Uterus (tissue), 4 donors: ENCODE data around the gene CAMP. TPM values are rescaled to one million over a fixed set of nuclear protein-coding genes. Genes with fewer than 3 reads are reported as not detected.
"Not testable (repeated sequence)": the region's sequence is repeated elsewhere in the genome, so short reads cannot be mapped to it uniquely, and the experiment has no call there.

Experiments
- DNase-seq, 2 donors: peaks; one replicate each; pipeline ENCODE4 v3.0.0-alpha.2; 2019 to 2020
- H3K27ac ChIP-seq, 2 donors: fragments of 200-600 bp; sonication (generic); 1 replicate in 1 of 2; 2 replicates in 1 of 2; pipeline ENCODE4 v1.5.1; 2016 to 2018
- H3K27me3 ChIP-seq, 2 donors: fragments of 200-600 bp; sonication (generic); one replicate each; pipeline ENCODE4 v1.5.1; 2018 to 2019; ENCODE audit warnings: control low read depth in 1 of 2
- H3K36me3 ChIP-seq, 2 donors: fragments of 200-600 bp; sonication (generic); one replicate each; pipeline ENCODE4 v1.5.1; 2019; ENCODE audit warnings: control low read depth in 1 of 2
- H3K4me1 ChIP-seq, 2 donors: fragments of 200-600 bp; sonication (generic); one replicate each; pipeline ENCODE4 v1.5.1; 2018 to 2019; ENCODE audit warnings: control low read depth in 1 of 2
- H3K4me3 ChIP-seq, 2 donors: fragments of 200-600 bp; sonication (generic); 1 replicate in 1 of 2; 2 replicates in 1 of 2; pipeline ENCODE4 v1.5.1; 2018 to 2019; ENCODE audit warnings: mild to moderate bottlenecking in 1 of 2
- H3K9me3 ChIP-seq, 2 donors: fragments of 200-600 bp; sonication (generic); one replicate each; pipeline ENCODE4 v1.5.1; 2019; ENCODE audit warnings: control low read depth in 1 of 2
- POLR2A ChIP-seq, 2 donors: fragments of 450-650 bp; IDR thresholded peaks; one replicate each; pipeline ENCODE4 v1.6.1; 2016; ENCODE audit warnings: antibody characterized with exemption in 2 of 2, mild to moderate bottlenecking in 1 of 2, moderate library complexity in 1 of 2
- intact Hi-C: fragments of 100-400 bp; cut with DNase I; formaldehyde crosslinking; loops from one replicate; pipeline ENCODE4 v1.15.1; 2023; ENCODE audit warnings: low total_unique reads
- total RNA-seq, 4 donors: library from RNA; depleted of rRNA in 3 of 4; stranded (reverse); fragments of >200 nt in 3 of 4; gene quantifications; one replicate each; pipeline versions ENCODE4 v1.1.0 to v1.2.4, GENCODE V29; 2014 to 2023
- TF ChIP-seq, protein P1 (sequence below), 4 experiments: fragments of 200-600 bp in 2 of 4; fragments of 450-650 bp in 2 of 4; sonication (generic) in 2 of 4; IDR thresholded peaks; one replicate each; pipeline ENCODE4 v1.5.1; 2016 to 2019; ENCODE audit warnings: antibody characterized with exemption in 4 of 4, mild to moderate bottlenecking in 2 of 4, moderate library complexity in 1 of 4
- donor health status: DM: yes; HTN: yes; CAD: no.

Gene CAMP
- total RNA-seq, 4 donors from 2014 or later = 3.1 TPM; not detected in 3

DNA sequence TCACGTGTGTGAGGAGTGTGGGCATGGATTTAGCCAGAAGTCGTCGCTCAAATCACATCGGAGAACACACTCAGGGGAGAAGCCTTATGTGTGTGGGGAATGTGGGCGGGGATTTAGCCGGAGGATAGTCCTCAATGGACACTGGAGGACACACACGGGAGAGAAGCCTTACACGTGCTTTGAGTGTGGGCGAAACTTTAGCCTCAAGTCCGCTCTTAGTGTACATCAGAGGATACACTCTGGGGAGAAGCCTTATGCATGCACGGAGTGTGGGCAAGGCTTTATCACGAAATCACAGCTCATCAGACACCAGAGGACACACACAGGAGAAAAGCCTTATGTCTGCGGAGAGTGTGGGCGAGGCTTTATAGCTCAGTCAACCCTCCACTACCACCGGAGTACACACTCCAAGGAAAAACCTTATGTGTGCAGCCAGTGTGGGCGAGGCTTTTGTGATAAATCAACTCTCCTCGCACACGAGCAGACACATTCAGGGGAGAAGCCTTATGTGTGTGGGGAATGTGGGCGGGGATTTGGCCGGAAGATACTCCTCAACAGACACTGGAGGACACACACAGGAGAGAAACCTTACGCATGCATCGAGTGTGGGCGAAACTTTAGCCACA lies 45.8 kb downstream of the CAMP start:
- peak in 1 of 2 donors; percentile 47 for DNase-seq
- no peaks in the 10 kb centered on the region for H3K36me3 ChIP-seq

DNA sequence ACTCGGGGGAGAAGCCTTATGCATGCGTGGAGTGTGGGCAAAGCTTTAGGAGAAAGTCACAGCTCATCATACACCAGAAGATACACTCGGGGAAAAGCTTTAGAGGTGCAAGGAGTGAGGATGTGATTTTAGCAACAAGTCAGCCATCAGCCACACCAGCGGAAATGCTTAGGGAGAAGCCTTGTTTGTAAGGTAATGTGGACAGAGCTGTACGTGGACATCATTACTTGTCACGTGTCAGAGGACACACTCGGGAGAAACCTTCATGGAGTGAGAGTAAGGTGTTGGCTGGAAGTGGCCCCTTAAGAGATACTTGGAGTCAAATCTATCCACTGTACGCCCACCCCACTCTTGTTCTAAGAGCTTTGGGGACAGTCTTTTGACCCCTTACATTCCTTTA lies 46.3 kb downstream of the CAMP start:
- Histone ChIP-seq H3K4me1 (no peaks in the 10 kb centered on the region), H3K4me3 (no peak overlapping the region), H3K27ac (no peak overlapping the region), H3K27me3 (no peaks in the 10 kb centered on the region), H3K9me3 (no peaks in the 10 kb centered on the region), H3K36me3 (no peaks in the 10 kb centered on the region)
- TF ChIP-seq, protein P1, sequence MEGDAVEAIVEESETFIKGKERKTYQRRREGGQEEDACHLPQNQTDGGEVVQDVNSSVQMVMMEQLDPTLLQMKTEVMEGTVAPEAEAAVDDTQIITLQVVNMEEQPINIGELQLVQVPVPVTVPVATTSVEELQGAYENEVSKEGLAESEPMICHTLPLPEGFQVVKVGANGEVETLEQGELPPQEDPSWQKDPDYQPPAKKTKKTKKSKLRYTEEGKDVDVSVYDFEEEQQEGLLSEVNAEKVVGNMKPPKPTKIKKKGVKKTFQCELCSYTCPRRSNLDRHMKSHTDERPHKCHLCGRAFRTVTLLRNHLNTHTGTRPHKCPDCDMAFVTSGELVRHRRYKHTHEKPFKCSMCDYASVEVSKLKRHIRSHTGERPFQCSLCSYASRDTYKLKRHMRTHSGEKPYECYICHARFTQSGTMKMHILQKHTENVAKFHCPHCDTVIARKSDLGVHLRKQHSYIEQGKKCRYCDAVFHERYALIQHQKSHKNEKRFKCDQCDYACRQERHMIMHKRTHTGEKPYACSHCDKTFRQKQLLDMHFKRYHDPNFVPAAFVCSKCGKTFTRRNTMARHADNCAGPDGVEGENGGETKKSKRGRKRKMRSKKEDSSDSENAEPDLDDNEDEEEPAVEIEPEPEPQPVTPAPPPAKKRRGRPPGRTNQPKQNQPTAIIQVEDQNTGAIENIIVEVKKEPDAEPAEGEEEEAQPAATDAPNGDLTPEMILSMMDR (IDR thresholded peaks at IDR 0.05) = no peak
- TF ChIP-seq POLR2A (IDR thresholded peaks at IDR 0.05) = no peak
- intact Hi-C loops = no loop called here
- DNase-seq = no peak

More for the DNA sequence above, 45.8 kb downstream of the CAMP start:
- intact Hi-C loops = no loop called here
- H3K4me1 ChIP-seq = no peaks in the 10 kb centered on the region
- no peaks in the 10 kb centered on the region for H3K27me3 ChIP-seq
- TF ChIP-seq, protein P1 (IDR thresholded peaks at IDR 0.05) = no peak
- TF ChIP-seq POLR2A (IDR thresholded peaks at IDR 0.05) = no peak
- no peak overlapping the region for H3K4me3 ChIP-seq
- no peaks in the 10 kb centered on the region for H3K9me3 ChIP-seq
- H3K27ac ChIP-seq = peak overlapping the region in 1 of 2 donors; percentile 26

DNA sequence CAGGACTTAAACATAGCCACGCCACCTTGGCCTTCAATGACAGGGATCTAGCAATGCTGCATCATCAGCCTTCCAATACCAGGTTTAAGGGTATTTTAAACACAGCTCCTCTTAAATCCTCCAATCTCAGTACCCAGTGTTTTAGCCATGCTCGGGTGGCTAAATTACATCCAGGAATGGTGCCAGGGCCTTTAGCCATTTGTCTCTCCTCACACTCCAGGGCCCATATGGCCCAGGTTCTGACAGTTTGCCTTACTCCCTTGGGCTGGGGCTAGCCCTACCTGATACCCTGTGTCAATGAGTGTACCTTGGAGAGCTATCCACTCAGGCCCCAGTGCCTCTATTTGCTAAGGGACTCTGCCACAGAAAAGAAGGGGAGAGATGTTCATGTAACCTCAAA lies 47.0 kb downstream of the CAMP start:
- Histone ChIP-seq H3K4me3 (no peak overlapping the region), H3K36me3 (no peaks in the 10 kb centered on the region), H3K4me1 (no peaks in the 10 kb centered on the region), H3K9me3 (no peaks in the 10 kb centered on the region), H3K27me3 (no peaks in the 10 kb centered on the region), H3K27ac (no peak overlapping the region)
- intact Hi-C loops = no loop called here
- no peak for DNase-seq
- TF ChIP-seq, protein P1 (IDR thresholded peaks at IDR 0.05) = no peak
- TF ChIP-seq POLR2A (IDR thresholded peaks at IDR 0.05) = no peak

DNA sequence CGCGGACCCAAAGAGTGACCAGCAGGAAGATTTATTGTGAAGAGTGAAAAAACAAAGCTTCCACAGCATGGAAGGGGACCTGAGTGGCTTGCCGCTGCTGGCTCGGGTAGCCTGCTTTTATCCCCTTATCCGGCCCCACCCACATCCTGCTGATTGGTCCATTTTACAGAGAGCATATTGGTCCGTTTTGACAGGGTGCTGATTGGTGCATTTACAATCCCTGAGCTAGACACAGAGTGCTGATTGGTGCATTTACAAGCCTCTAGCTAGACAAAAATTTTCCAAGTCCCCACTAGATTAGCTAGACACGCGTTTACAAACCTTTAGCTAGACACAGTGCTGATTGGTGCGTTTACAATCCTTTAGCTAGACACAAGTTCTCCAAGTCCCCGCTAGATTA lies 47.9 kb downstream of the CAMP start:
- H3K4me1 ChIP-seq, H3K27ac ChIP-seq, DNase-seq, H3K4me3 ChIP-seq, H3K36me3 ChIP-seq, H3K27me3 ChIP-seq, H3K9me3 ChIP-seq, intact Hi-C loops: not testable (repeated sequence)

DNA sequence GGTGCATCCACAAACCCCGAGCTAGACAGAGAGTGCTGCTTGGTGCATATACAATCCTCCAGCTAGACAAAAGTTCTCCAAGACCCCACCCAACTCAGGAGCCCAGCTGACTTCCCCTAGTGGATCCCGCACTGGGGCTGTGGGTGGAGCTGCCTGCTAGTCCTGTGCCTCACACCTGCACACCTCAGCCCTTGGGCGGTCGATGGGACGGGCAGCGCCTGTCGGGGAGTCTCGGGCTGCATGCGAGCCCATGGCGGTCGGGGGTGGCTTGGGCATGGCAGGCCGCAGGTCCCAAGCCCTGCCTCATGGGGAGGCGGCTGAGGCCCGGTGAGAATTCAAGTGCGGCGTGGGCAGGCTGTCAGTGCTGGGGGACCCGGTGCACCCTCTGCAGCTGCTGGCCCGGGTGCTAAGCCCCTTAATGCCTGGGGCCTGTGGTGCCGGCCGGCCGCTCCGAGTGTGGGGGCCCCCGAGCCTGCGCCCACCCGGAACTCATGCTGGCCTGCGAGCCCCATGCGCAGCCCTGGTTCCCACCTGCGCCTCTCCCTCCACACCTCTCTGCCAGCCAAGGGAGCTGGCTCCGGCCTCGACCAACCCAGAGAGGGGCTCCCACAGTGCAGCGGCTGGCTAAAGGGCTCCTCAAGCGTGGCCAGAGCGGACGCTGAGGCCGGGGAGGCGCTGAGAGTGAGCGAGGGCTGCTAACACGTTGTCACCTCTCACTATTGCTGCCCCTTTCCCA lies 48.6 kb downstream of the CAMP start:
- Histone ChIP-seq H3K9me3 (no peaks in the 10 kb centered on the region), H3K36me3 (no peaks in the 10 kb centered on the region), H3K4me1 (no peaks in the 10 kb centered on the region), H3K4me3 (no peak overlapping the region), H3K27ac (no peak overlapping the region), H3K27me3 (no peaks in the 10 kb centered on the region)
- DNase-seq = no peak
- intact Hi-C loops = no loop called here
- TF ChIP-seq, protein P1 (IDR thresholded peaks at IDR 0.05) = no peak
- no peak for TF ChIP-seq POLR2A (IDR thresholded peaks at IDR 0.05)
